GM12801 (cell line): ENCODE data around the gene FAM107B.

Experiments
- CTCF ChIP-seq: IDR thresholded peaks from one replicate; pipeline ENCODE4 v1.5.1; 2011; ENCODE audit warnings: control low read depth; ENCODE audit not compliant: insufficient read length; ENCODE audit errors: extremely low read depth

FAM107B gene

GRCh38 chr10:14588084-14588937 is 186.4 kb downstream of the FAM107B start:
- TF ChIP-seq CTCF, result no peak

- no peak for TF ChIP-seq CTCF
These were observed 187.1 kb downstream of the FAM107B start for GRCh38 chr10:14587540-14588083.

DNA sequence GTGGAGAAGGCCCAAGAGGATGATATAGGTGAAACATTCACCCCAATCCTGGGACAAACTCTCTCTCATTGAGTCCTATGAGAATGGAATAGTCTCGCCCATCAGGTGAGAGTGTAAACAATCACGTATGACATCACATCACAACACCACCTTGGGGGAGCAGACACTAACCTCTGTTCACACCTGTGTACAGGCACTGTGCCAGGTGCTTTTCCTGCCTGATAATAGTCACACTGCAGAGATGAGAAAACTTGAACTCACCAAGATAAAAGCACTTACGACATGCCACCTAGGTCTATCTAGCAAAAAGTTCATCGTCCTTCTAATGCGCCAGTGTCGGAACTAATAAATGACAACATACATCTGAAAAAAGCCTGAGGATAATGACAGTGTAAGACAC is 187.8 kb downstream of the FAM107B start:
- TF ChIP-seq CTCF, result no peak

- no peak for TF ChIP-seq CTCF
These were observed 189.2 kb downstream of the FAM107B start for GRCh38 chr10:14585287-14586193.

- TF ChIP-seq CTCF, result no peak
These were observed 190.0 kb downstream of the FAM107B start for GRCh38 chr10:14584661-14585060.

DNA sequence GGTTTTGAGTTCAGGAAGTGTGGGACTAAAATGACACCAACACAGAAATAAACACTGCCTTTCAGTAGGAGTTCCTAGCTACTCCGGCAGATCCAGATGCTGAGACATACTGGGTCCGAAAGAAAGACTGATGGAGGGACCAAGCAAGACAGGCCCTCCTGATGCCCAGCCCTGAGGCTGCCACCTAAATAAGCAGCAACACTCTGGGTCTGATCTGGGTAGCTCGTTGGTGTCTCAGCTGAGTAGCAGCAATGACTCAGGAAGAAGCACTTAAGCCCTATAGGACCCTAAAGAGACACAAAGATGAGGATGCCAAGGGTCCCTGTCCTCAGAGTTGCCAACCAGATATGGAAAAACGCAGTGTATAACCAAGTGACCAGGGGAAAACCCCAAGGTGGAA is 190.7 kb downstream of the FAM107B start:
- TF ChIP-seq CTCF, result no peak

DNA sequence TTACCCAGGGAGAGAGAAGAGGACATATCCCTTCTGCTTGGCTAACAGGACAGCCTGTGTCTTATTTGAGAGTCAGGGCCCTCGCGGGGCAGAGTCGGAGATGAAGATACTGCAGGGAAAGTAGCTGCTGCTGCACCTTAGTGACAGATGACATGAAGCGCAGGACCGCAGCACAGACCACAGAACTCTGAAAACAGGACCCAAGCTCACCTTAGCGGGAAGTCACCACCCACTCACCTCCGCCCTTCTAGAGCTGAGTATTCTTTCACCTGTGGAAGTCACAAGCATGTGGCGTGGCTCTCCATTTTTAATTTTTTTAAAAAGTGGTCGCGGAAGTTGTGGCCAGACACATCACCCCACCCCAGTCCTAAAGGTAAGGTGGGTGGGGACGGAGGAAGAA is 191.4 kb downstream of the FAM107B start:
- no peak for TF ChIP-seq CTCF
